CD4-positive, alpha-beta T cell treated with Interferon alpha-2 for 1 hour (primary cell): Measurements from ENCODE around the gene SPHK2.
A peak's percentile ranks its signal among the peaks of the same experiment; 100 is the strongest.
"Not testable (repeated sequence)": the region's sequence is repeated elsewhere in the genome, so short reads cannot be mapped to it uniquely, and the experiment has no call there.

Experiments used
- DNase-seq, 2 donors: peaks; one replicate each; pipeline ENCODE4 v3.0.0-alpha.2; 2020 to 2022

The SPHK2 gene

GRCh38 chr19:48618916-48619691, at the start of gene SPHK2, which contains the start of gene RPL18:
SPHK2 (plus strand) TSS chr19:48619506; CDS start chr19:48620515, 1,009 bp downstream.
RPL18 (minus strand) TSS chr19:48619178; CDS start chr19:48619143, 35 bp downstream.
- peak; percentile 98 for DNase-seq

DNA sequence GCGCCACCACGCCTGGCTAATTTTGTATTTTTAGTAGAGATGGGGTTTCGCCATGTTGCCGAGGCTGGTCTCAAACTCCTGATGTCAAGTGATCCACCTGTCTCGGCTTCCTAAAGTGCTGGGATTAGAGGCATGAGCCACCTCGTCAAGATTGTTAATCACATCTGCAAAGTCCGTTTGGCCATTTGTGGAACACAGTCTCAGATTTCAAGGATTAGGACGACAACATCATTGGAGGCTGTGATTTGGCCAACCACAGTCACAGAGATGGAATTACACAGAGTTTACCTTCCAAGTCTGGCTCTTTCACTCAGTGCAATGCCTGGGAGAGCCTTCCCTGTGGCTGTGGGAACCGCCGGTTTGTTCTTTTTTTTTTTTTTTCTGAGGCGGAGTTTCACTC, 49.5 kb upstream of the SPHK2 start:
- DNase-seq = no peak

DNA sequence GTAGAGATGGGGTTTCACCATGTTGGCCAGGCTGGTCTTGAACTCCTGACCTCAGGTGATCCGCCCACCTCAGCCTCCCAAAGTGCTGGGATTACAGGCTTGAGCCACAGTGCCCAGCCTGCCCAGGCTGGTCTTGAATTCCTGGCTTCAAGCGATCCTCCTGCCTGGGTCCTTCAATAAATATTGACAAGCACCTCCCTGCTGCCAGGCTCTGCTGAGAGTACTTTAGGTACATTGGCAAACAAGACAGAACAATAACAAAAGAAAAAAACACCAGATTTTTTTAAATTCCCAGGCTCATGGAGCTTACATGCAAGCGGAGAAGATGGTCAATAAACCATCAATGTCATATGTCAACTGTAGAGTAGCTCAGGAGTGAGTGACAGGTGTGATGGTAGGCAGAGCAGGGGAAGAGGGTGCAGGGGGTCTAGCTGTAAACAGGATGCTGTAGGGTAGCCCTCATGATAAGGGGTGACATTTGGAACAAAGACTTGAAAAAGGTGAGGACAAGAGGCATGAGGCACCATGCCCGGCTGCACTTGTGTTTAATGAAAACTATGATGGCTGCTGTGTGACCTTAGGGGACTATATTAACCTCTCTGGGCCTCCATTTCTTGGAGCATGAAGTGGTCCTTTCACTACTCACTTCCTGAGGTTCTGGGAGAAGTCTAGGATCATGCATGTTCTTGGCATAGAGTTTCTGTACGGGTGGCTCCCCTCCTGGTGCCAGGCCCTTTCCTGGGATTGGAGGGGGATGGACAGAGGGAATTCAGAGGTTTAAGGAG, 47.7 kb upstream of the SPHK2 start:
- DNase-seq = no peak

GRCh38 chr19:48573163-48573505, 46.2 kb upstream of the SPHK2 start:
- no peak for DNase-seq

- no peak for DNase-seq
These were observed 43.2 kb upstream of the SPHK2 start for GRCh38 chr19:48575931-48576622.

- DNase-seq = not testable (repeated sequence)
These were observed 41.4 kb upstream of the SPHK2 start for GRCh38 chr19:48577908-48578307.

- no peak for DNase-seq
These were observed 40.4 kb upstream of the SPHK2 start for GRCh38 chr19:48578891-48579290.

- DNase-seq = no peak
These were observed 37.1 kb upstream of the SPHK2 start for GRCh38 chr19:48582168-48582567.

- no peak for DNase-seq
These were observed 31.9 kb upstream of the SPHK2 start for GRCh38 chr19:48587387-48587786.

GRCh38 chr19:48588670-48589401, 30.5 kb upstream of the SPHK2 start:
- peak; percentile 81 to 87 for DNase-seq

GRCh38 chr19:48591021-48591420, 28.3 kb upstream of the SPHK2 start:
- DNase-seq = no peak

DNA sequence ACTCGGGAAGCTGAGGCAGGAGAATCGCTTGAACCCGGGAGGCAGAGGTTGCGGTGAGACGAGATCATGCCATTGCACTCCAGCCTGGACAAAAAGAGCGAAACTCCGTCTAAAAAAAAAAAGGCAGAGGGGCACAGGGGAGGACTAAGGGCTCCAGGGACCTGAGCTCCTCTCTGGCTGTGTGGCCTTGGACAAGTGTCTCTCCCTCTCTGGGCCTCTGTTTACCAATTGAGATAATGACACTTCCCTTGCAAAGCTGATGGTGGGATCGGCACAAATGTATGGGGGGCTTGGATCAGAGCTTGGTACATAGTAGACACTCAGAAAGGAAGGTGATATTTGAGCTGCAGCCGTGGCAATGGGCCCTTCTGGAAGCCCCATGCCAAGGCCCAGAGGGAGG, 24.1 kb upstream of the SPHK2 start:
- DNase-seq = no peak

DNA sequence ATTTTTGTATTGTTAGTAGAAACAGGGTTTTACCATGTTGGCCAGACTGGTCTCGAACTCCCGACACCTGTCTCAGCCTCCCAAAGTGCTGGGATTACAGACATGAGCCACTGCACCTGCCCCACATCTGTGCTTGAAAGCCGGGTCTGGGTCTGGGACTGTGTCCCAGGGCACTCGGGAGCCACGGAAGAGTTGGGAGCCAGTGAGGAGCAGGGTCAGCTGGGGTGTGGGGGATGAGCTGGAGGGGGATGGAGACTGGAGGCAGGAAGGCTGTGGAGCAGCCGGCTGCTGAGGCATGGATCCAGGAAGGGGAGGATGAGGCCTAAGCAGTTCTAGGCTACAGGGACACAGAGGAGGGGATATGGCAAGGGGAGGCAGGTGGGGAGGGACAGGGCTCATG, 23.5 kb upstream of the SPHK2 start:
- DNase-seq = no peak

DNA sequence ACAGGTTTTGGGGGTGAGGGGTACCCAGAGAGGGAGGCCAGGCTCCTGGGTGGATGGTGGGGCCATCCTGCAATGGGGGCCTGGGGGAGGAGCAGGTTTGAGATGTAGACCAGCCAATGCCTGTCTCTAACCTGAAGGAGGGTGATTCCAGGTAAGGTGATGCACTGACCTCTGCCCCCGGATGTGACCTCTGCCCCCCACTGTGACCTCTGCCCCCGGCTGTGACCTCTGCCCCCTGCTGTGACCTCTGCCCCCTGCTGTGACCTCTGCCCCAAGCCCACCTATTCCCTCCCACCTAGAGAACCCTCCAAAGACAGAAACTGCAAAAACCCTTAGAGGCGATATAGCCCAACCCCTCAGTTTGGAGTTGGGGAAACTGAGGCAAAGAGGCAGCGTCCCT, 23.1 kb upstream of the SPHK2 start:
- no peak for DNase-seq

DNA sequence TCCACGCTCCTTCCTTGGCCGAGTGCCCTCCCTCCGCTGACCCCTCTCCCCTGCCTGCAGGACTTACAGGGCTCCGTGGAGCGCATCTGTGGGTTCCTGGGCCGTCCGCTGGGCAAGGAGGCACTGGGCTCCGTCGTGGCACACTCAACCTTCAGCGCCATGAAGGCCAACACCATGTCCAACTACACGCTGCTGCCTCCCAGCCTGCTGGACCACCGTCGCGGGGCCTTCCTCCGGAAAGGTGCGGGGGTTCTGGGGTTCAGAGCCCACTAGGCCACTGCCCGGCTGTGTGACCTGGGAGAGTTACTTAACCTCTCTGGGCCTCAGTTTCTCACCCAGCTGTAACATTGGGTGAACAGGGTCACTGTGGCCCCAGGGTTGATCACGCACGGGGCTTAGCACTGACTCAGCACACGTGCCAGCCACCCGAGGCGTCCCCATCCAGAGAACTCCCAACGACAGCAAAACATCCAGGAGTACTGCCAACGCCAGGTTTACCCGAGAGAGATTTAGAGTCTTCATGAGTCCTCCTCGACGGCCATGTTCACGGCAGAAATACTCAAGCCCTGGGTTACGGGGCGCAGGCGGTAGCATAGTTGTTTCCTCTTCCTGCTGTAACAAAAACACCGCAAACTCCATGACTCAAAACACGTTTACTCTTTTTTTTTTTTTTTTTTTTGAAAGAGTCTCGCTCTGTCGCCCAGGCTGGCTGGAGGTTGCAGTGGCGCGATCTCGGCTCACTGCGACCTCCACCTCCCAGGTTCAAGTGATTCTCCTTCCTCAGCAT, 22.4 kb upstream of the SPHK2 start:
- DNase-seq = peak; percentile 33 to 68

GRCh38 chr19:48598996-48599700, 20.2 kb upstream of the SPHK2 start:
- no peak for DNase-seq

- no peak for DNase-seq
These were observed 18.5 kb upstream of the SPHK2 start for GRCh38 chr19:48600679-48601417.

- DNase-seq = no peak
These were observed 16.3 kb upstream of the SPHK2 start for GRCh38 chr19:48603001-48603400.

DNA sequence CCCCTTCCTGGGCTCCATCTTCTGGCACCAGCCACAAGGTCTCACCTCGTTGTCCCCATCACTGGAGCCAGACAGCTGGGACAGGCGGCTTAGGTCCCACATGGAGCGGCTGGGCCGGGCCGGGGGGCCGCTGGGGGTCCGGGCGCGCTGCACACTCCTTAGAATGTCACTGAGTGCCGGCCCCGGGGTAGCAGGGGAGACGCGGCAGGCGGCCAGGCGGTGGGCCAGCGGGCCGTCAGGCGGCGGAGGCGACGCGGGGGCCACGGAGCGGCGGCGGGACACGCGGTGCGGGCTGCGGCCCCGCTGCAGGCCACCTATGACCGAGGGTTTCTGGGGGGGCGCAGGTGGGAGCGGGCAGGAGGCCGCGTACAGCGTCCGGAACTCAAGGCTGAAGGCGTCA, 15.9 kb upstream of the SPHK2 start:
- DNase-seq = no peak

GRCh38 chr19:48603850-48604249, 15.5 kb upstream of the SPHK2 start:
- no peak for DNase-seq
